Stimulated activated CD4-positive, alpha-beta T cell treated with anti-CD3 and anti-CD28 coated beads, Interleukin-2, amount 100 ng/mL, for 24 hours (primary cell): Measurements from ENCODE around the gene CYBC1.
A peak's percentile ranks its signal among the peaks of the same experiment; 100 is the strongest.
"Not testable (repeated sequence)": the region's sequence is repeated elsewhere in the genome, so short reads cannot be mapped to it uniquely, and the experiment has no call there.

Experiments
- DNase-seq, 2 donors: peaks; one replicate each; pipeline ENCODE4 v3.0.0-alpha.2; 2020

Gene CYBC1

GRCh38 chr17:82477934-82478333, 27.4 kb upstream of the CYBC1 start:
- DNase-seq: no peak

- DNase-seq: no peak
These were observed 24.9 kb upstream of the CYBC1 start for GRCh38 chr17:82475458-82475857.

DNA sequence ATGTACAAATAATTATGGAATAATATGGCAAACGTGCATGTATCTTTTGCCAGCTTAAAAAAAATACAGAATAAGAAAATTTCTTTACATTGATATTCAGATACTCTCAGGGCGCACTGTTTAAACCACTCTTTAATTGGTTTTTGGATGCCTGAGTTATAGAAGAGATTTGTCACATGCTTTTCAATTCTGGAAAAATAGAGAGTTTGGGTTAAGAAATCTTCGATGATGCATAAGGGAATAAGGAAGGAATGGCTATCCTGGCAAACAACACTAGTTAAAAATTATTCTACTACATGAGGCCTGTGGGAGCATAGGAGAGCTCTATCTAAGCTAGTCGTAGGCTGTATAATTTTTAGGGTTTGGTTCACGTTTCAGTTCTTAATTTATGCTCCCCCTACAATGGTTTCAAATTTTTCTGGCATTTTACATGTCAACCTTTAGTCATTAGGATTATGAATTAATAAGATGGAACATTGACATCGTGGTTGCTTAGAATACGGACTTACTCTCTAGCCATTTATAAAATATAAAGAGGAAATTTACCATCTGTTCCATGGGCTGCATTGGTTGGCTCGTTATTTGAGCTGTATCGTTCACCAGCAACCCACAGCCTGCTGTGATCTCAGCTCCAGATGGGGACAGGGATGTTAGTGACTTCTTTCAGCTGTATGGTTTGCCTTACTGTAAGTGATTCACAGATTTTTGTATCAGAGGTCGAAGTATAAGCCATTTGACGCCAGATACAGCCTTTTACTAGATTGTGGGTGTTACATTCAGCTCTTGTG, 23.9 kb upstream of the CYBC1 start:
- no peak for DNase-seq

DNA sequence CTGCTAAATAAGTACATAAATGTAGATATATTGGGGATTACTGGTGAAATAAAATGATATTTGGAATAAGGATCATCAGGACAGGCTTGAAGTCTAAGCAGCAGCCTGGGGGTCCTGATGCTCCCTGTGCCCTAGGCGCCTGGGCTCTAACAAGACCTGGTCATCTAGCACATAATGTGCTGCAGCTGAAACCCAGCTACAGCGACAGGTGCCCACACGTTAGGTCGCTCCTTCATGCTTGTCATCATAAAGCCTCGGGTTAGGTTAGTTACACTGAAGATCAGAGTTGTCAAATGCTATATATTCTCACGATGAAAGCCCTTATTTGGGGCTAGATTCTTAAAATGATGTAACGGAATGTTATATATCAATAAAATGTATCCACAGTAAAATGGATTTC, 19.5 kb upstream of the CYBC1 start:
- no peak for DNase-seq

- DNase-seq: no peak
These were observed 18.1 kb upstream of the CYBC1 start for GRCh38 chr17:82468692-82469091.

GRCh38 chr17:82465023-82465603, 14.6 kb upstream of the CYBC1 start:
- no peak for DNase-seq

DNA sequence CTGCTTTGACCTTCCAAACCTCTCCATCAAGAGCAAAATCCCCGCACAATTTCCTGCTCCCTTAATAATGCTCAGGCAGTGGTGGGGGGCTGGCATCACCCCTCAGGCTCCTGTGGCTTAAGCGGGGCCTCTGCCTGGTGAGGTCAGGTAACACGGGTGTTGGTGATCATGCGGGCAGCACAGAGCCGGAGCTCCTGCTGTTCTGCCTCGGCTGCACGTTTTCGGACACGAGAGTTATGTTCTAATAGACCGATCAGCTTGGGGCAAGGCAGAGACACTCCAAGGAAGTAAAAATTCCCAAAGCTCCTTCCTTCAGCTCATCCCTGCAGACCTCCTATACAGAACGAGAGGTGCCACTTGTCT, 14.0 kb upstream of the CYBC1 start:
- no peak for DNase-seq

GRCh38 chr17:82463925-82464566, 13.5 kb upstream of the CYBC1 start:
- DNase-seq: no peak

DNA sequence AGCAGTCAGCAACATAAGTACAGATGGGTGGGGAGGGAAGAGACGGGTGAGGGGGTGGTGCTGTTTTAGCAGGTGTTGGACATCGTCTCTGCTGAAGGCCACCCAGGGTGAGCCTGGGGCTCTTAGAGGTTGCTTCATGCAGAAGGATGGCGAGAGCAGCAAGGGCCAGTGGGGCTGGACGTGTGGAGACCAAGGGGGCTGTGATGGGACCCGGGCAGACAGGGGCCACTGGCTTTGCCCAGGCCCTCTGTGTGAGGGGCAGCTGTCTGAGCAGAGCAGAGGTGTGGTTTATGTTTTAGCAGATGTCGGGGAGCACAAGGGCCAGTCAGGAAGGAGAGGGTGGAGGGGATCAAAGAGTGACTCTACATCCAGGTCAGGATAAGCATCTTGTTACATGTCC, 12.8 kb upstream of the CYBC1 start:
- no peak for DNase-seq

- DNase-seq: no peak
These were observed 11.4 kb upstream of the CYBC1 start for GRCh38 chr17:82461827-82462524.

DNA sequence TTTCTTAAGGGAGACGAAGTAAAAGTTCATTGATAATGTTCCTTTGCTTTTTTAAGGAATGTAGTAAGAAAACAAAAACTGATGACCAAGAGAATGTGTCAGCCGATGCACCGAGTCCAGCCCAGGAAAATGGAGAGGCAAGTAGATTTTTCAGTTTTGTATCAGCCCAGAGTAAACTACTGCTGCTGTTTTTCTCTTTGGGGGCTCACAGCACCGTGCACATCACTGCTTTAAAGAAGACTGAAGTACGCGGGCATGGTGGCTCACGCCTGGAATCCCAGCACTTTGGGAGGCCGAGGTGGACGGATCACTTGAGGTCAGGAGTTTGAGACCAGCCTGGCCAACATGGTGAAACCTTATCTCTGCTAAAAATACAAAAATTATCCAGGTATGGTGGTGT, 9.4 kb upstream of the CYBC1 start:
- DNase-seq: not testable (repeated sequence)

- no peak for DNase-seq
These were observed 8.4 kb upstream of the CYBC1 start for GRCh38 chr17:82458885-82459424.

DNA sequence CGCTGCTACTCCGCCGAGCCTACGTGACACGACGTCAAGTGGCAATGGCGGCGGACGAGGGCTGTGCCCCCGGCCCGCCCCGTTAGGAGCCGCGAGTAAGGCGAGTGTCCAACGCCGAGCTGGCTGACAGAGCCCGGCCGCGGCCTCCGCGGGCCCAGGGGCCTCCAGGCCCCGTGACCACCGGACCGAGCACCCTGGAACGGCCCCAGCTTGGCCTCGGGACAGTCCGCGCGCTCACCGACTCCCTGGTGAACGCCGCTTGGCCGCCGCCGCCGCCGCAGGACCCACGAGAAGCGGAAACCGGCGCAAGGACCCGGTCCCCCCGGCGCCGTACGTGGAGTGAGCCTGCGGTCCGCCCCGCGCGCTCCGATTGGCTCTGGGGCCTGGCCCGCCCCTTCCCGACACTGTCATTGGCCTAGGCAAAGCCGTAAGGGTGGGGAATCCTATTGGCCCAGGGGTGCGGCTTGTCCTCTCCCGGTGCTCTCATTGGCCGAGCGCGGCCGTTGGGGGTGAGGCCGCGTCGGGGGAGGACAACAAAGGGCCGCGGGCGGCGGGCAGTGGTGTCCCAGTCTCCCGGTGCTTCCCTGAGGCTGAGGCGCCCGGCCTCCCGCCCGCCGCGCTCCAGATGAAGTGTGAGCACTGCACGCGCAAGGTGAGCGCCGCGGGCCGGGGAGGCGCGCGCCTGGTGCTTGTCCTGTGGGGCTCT, 7.8 kb upstream of the CYBC1 start, which contains the start of gene NARF:
NARF (plus strand) TSS at position 563 of the 706 bp plus-strand sequence; CDS start at position 626, 63 bp downstream.
- DNase-seq: peak; percentile 96

- DNase-seq: no peak
These were observed 7.3 kb upstream of the CYBC1 start for GRCh38 chr17:82457929-82458178.

GRCh38 chr17:82457073-82457928, 6.7 kb upstream of the CYBC1 start:
- DNase-seq: no peak

- DNase-seq: not testable (repeated sequence)
These were observed 3.2 kb upstream of the CYBC1 start for GRCh38 chr17:82453706-82454105.

DNA sequence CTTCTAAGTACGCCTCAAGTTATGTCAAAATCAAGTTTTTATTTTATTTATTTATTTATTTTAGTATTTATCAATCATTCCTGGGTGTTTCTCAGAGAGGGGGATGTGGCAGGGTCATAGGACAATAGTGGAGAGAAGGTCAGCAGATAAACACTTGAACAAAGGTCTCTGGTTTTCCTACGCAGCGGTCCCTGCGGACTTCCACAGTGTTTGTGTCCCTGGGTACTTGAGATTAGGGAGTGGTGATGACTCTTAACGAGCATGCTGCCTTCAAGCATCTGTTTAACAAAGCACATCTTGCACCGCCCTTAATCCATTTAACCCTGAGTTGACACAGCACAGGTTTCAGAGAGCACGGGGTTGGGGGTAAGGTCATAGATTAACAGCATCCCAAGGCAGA, 2.6 kb upstream of the CYBC1 start:
- not testable (repeated sequence) for DNase-seq

DNA sequence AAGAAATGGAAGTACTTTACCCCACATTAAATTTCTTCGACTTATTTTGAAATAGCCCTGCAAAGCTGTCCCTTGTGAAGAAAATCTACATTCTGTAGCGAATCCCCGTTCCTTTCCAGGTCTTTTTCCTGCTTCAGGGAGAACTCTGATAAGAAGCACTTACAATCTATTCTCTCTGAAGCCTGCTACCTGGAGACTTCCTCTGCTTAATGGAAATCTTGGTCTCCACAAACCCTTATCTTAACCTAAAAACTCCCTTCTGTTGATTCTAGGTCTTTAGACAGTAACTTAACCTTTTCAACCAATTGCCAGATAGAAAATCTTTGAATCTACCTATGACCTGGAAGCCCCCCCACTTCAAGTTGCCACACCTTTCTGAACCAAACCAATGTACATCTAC, 1.6 kb upstream of the CYBC1 start:
- no peak for DNase-seq

DNA sequence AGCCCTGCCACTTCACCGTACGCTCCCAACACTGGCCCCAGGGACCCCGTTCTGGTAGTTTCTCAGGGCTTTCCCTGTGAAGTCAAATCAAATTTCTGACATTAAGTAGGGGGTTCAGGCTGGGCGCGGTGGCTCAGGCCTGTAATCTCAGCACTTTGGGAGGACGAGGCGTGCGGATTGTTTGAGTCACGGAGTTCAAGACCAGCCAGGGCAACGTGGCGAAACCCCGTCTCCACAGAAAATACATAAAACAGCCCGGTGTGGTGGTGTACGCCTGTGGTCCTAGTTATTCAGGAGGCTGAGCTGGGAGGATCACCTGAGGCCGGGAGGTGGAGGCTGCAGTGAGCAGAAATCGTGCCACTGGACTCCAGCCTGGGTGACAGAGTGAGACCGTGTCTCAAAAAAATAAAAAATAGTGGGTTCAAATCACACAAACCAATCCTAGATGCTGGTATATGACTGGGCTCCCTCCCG, 632 bp downstream of the CYBC1 start:
- peak; percentile 52 to 58 for DNase-seq

DNA sequence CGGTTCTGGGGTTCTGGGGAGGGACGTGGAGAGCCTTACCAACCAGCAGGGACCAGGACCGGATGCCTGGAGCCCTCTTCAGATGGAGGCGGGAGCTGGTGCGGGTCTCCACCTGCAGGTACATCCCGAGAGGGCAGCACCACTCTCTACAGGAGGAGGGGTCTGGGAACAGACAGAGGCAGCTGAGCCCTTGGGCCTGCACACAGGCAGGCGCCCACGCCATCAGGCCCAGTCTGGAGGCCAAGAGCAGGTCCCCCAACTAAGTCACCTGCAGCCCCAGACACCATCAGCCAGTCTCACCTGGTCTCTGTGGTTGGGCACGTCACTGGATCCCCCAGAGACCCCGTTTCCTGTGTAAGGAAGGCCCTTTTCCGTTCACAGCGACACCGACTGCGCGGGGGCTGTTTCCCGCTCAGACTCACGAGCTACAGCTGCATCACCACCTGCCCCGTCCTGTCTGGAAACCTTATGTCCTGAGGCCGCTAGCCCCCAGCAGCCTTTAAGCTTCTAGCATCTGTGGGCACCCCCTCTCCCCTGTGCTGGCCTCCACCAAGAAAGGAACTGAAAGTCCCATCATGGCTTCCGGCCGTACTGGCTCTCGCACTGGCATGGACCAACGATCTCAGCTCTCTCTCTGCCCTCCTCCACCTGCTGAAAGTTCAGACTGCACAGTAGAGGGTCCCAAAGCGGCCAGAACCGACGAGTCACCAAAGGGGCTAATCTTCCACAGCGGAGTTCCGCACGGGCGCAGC, 1.2 kb downstream of the CYBC1 start:
- peak; percentile 61 to 72 for DNase-seq

DNA sequence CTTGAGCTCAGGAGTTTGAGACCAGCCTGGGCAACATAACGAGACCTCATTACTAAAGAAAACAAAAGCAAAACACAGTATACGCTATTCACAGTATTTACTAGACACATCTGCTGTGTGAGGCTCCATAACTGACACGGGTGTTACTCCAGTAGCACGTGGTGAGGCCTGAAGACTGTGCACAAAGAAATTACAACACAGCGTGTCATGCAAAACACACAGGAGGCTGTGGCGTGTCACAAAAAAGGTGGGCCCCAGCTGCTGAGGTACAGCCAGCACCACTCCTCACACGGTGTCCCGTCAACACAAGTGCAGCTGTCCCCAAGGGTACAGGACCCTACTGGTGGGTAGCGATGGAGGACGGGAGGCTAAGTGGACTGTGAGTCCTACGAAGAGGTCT, 2.7 kb downstream of the CYBC1 start:
- DNase-seq: no peak
